ENCODE measurements around the gene ALDH3A1. TPM values are rescaled to one million over a fixed set of nuclear protein-coding genes. Genes with fewer than 3 reads are reported as not detected.

Gene ALDH3A1
- total RNA-seq (0.76 TPM), polyA plus RNA-seq (2.2 TPM)
- long read RNA-seq, donor 1 = 0 reads
- long read RNA-seq, donor 2 = 0 reads
- long read RNA-seq, donor 3 = 0 reads
- long read RNA-seq, donor 4 = 0 reads
- long read RNA-seq, donor 5 = 0 reads
- long read RNA-seq, donor 6 = 0 reads
- long read RNA-seq, donor 7 = 0 reads
- long read RNA-seq, donor 8 = 0 reads
- long read RNA-seq, donor 9 = 0 reads
- long read RNA-seq, donor 10 = 0 reads

DNA sequence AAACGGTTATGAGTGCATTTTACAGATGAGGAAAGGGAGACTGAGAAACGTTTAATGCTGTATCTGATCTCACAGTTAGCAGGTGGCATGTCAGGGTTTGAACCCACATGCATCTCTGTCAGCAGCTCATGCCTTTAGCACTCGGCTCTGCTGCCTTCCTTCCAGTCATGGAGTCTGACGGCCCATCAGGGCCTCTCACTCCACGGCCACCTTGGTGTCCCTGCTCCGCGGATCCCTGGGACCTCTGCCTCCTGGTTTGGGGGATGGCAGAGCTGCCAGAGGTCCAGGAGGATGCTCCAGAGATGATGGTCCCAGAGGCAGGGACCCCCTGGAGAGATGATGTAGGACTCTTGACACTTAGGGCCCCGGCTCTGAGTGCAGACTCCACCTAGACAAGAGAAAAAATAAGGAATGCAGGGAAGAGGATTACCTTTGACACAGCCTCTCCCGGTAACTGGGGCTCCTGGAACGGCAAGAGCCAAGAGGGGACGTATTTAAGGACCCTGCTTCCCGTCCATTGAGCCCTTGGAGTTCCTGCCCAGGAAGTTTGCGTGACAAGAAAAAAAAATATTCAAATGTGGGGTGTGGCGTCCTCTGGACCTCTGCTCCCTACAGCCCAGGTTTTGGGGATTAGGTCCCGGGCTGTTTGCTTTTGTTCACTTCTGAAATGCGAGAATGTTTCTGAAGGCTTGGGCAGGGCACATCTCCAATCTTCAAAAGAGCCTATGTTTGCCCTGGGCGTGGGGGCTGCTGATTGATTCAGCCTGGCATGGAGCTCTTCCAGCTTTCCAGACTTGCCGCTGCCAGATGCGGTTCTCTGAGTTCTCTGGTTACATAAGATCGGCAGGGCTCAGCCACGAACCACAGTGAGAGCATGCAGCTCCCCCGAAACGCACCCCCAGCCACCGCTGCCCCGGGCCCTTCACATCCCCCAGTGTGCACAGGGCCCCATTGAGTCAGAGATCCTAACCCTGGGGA, at the start of gene ALDH3A1:
Gene ALDH3A1, minus strand, starts transcription at position 470 of the 978 bp plus-strand sequence. CDS start 3,169 bp downstream, outside the sequence.
- H3K9me3 ChIP-seq (ENCODE audit: control insufficient read depth in 2 of 2, insufficient read depth in 1 of 2, low read length in 1 of 2) = no peaks in the 10 kb centered on the region
- H3K27me3 ChIP-seq (ENCODE audit: control insufficient read depth in 2 of 2, insufficient read depth in 1 of 2, low read length in 1 of 2) = peaks cover 7 to 54% of the 10 kb centered on the region in 2 donors
- H3K36me3 ChIP-seq (ENCODE audit: control insufficient read depth in 2 of 2, insufficient read depth in 2 of 2, low read length in 1 of 2) = no peaks in the 10 kb centered on the region
- no peak within 1 kb of the TSS for H3K27ac ChIP-seq (ENCODE audit: low read depth in 1 of 2, low read length in 1 of 2)
- H3K4me1 ChIP-seq (ENCODE audit: control insufficient read depth in 2 of 2, insufficient read depth in 2 of 2, low read length in 2 of 2) = peaks cover 0 to 4% of the 10 kb centered on the region in 2 donors
- WGBS = 87% methylated on average over 25 of the region's 25 CpGs
- no peak within 1 kb of the TSS for H3K4me3 ChIP-seq (ENCODE audit: low read length in 2 of 2)
- DNase-seq (ENCODE audit: low read depth in 6 of 9, low spot score in 9 of 9) = no peak

DNA sequence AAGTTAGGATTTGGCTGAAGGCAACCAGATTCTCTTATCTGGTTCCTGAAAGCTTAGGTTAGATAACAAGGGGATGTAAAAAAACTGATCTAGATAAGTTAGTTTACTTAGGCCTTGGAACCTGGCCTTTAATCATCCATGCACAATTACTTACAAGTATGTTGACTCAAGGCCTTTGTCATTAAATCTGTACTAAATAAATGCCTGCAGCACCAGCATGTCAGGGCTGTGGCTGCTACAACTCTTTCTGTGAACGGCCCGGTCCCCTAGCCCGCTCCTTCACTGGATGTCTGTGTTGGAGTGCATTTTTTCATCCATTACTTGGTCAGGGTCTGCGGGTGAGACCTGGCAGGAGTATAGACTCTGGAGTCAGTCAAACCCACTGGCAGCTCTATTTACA, 48.4 kb upstream of the ALDH3A1 start:
- Histone ChIP-seq H3K4me3 (ENCODE audit: low read length in 2 of 2) (no peak overlapping the region), H3K27ac (ENCODE audit: low read depth in 1 of 2, low read length in 1 of 2) (no peak overlapping the region), H3K4me1 (ENCODE audit: control insufficient read depth in 2 of 2, insufficient read depth in 2 of 2, low read length in 2 of 2) (peaks cover 0 to 4% of the 10 kb centered on the region in 2 donors), H3K9me3 (ENCODE audit: control insufficient read depth in 2 of 2, insufficient read depth in 1 of 2, low read length in 1 of 2) (peaks cover 4 to 6% of the 10 kb centered on the region in 2 donors), H3K36me3 (ENCODE audit: control insufficient read depth in 2 of 2, insufficient read depth in 2 of 2, low read length in 1 of 2) (peaks cover 9 to 20% of the 10 kb centered on the region in 2 donors), H3K27me3 (ENCODE audit: control insufficient read depth in 2 of 2, insufficient read depth in 1 of 2, low read length in 1 of 2) (no peaks in the 10 kb centered on the region)
- DNase-seq (ENCODE audit: low read depth in 6 of 9, low spot score in 9 of 9) = no peak
- over 99% methylated on average over 4 of the region's 4 CpGs for WGBS

DNA sequence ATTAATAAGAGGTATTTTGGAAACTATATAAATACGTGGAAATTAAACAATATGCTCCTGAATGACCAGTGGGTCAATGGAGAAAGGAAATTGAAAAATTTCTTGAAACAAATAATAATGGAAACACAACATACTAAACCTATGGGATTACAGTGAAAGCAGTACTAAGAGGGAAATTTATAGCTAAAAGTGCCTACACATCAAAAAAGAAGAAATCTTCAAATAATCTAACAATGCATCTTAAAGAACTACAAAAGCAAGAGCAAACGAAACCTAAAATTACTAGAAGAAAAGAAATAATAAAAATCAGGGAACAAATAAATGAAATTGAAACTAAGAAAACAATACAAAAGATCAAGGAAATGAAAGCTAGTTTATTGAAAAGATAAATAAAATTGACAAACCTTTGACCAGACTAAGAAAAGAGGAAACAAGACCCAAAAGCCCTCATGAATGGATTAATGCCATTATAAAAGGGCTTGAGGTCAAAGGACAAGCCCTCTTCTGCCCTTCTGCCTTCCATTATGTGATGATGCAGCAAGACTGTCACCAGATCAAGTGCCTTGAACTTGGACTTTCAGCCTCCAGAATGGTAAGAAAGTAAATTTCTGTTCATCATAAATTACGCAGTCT, 43.9 kb upstream of the ALDH3A1 start:
- H3K4me3 ChIP-seq (ENCODE audit: low read length in 2 of 2) = no peak overlapping the region
- no peak for DNase-seq (ENCODE audit: low read depth in 6 of 9, low spot score in 9 of 9)
- peaks cover 2 to 6% of the 10 kb centered on the region in 2 donors for H3K9me3 ChIP-seq (ENCODE audit: control insufficient read depth in 2 of 2, insufficient read depth in 1 of 2, low read length in 1 of 2)
- no peaks in the 10 kb centered on the region for H3K27me3 ChIP-seq (ENCODE audit: control insufficient read depth in 2 of 2, insufficient read depth in 1 of 2, low read length in 1 of 2)
- WGBS = 97% methylated on average over 3 of the region's 3 CpGs
- H3K36me3 ChIP-seq (ENCODE audit: control insufficient read depth in 2 of 2, insufficient read depth in 2 of 2, low read length in 1 of 2) = peaks cover 11 to 13% of the 10 kb centered on the region in 2 donors
- no peaks in the 10 kb centered on the region for H3K4me1 ChIP-seq (ENCODE audit: control insufficient read depth in 2 of 2, insufficient read depth in 2 of 2, low read length in 2 of 2)
- no peak overlapping the region for H3K27ac ChIP-seq (ENCODE audit: low read depth in 1 of 2, low read length in 1 of 2)

- H3K27ac ChIP-seq (ENCODE audit: low read depth in 1 of 2, low read length in 1 of 2) = no peak overlapping the region
- DNase-seq (ENCODE audit: low read depth in 6 of 9, low spot score in 9 of 9) = no peak
- H3K27me3 ChIP-seq (ENCODE audit: control insufficient read depth in 2 of 2, insufficient read depth in 1 of 2, low read length in 1 of 2) = no peaks in the 10 kb centered on the region
- no peaks in the 10 kb centered on the region for H3K9me3 ChIP-seq (ENCODE audit: control insufficient read depth in 2 of 2, insufficient read depth in 1 of 2, low read length in 1 of 2)
- peaks cover 0 to 6% of the 10 kb centered on the region in 2 donors for H3K36me3 ChIP-seq (ENCODE audit: control insufficient read depth in 2 of 2, insufficient read depth in 2 of 2, low read length in 1 of 2)
- 99% methylated on average over 7 of the region's 7 CpGs for WGBS
- H3K4me1 ChIP-seq (ENCODE audit: control insufficient read depth in 2 of 2, insufficient read depth in 2 of 2, low read length in 2 of 2) = no peaks in the 10 kb centered on the region
- H3K4me3 ChIP-seq (ENCODE audit: low read length in 2 of 2) = no peak overlapping the region
Observed at GRCh38 chr17:19787733-19788357, 39.7 kb upstream of the ALDH3A1 start.

GRCh38 chr17:19785854-19786253, 37.8 kb upstream of the ALDH3A1 start:
- Histone ChIP-seq H3K27me3 (ENCODE audit: control insufficient read depth in 2 of 2, insufficient read depth in 1 of 2, low read length in 1 of 2) (no peaks in the 10 kb centered on the region), H3K4me3 (ENCODE audit: low read length in 2 of 2) (no peak overlapping the region), H3K9me3 (ENCODE audit: control insufficient read depth in 2 of 2, insufficient read depth in 1 of 2, low read length in 1 of 2) (no peaks in the 10 kb centered on the region), H3K4me1 (ENCODE audit: control insufficient read depth in 2 of 2, insufficient read depth in 2 of 2, low read length in 2 of 2) (no peaks in the 10 kb centered on the region), H3K36me3 (ENCODE audit: control insufficient read depth in 2 of 2, insufficient read depth in 2 of 2, low read length in 1 of 2) (peaks cover 0 to 6% of the 10 kb centered on the region in 2 donors), H3K27ac (ENCODE audit: low read depth in 1 of 2, low read length in 1 of 2) (no peak overlapping the region)
- no peak for DNase-seq (ENCODE audit: low read depth in 6 of 9, low spot score in 9 of 9)
- 72% methylated on average over 4 of the region's 4 CpGs for WGBS

GRCh38 chr17:19781488-19782458, 33.7 kb upstream of the ALDH3A1 start:
- no peaks in the 10 kb centered on the region for H3K27me3 ChIP-seq (ENCODE audit: control insufficient read depth in 2 of 2, insufficient read depth in 1 of 2, low read length in 1 of 2)
- H3K9me3 ChIP-seq (ENCODE audit: control insufficient read depth in 2 of 2, insufficient read depth in 1 of 2, low read length in 1 of 2) = no peaks in the 10 kb centered on the region
- 95% methylated on average over 9 of the region's 9 CpGs for WGBS
- DNase-seq (ENCODE audit: low read depth in 6 of 9, low spot score in 9 of 9) = no peak
- no peaks in the 10 kb centered on the region for H3K36me3 ChIP-seq (ENCODE audit: control insufficient read depth in 2 of 2, insufficient read depth in 2 of 2, low read length in 1 of 2)
- no peak overlapping the region for H3K27ac ChIP-seq (ENCODE audit: low read depth in 1 of 2, low read length in 1 of 2)
- H3K4me1 ChIP-seq (ENCODE audit: control insufficient read depth in 2 of 2, insufficient read depth in 2 of 2, low read length in 2 of 2) = no peaks in the 10 kb centered on the region
- H3K4me3 ChIP-seq (ENCODE audit: low read length in 2 of 2) = no peak overlapping the region

GRCh38 chr17:19780846-19781245, 32.7 kb upstream of the ALDH3A1 start:
- Histone ChIP-seq H3K9me3 (ENCODE audit: control insufficient read depth in 2 of 2, insufficient read depth in 1 of 2, low read length in 1 of 2) (no peaks in the 10 kb centered on the region), H3K27me3 (ENCODE audit: control insufficient read depth in 2 of 2, insufficient read depth in 1 of 2, low read length in 1 of 2) (no peaks in the 10 kb centered on the region), H3K27ac (ENCODE audit: low read depth in 1 of 2, low read length in 1 of 2) (no peak overlapping the region), H3K36me3 (ENCODE audit: control insufficient read depth in 2 of 2, insufficient read depth in 2 of 2, low read length in 1 of 2) (no peaks in the 10 kb centered on the region), H3K4me3 (ENCODE audit: low read length in 2 of 2) (no peak overlapping the region), H3K4me1 (ENCODE audit: control insufficient read depth in 2 of 2, insufficient read depth in 2 of 2, low read length in 2 of 2) (no peaks in the 10 kb centered on the region)
- 90% methylated on average over 4 of the region's 4 CpGs for WGBS
- DNase-seq (ENCODE audit: low read depth in 6 of 9, low spot score in 9 of 9) = no peak

GRCh38 chr17:19773534-19773933, 25.4 kb upstream of the ALDH3A1 start:
- Histone ChIP-seq H3K27ac (ENCODE audit: low read depth in 1 of 2, low read length in 1 of 2) (no peak overlapping the region), H3K4me1 (ENCODE audit: control insufficient read depth in 2 of 2, insufficient read depth in 2 of 2, low read length in 2 of 2) (peaks cover 13 to 17% of the 10 kb centered on the region in 2 donors), H3K36me3 (ENCODE audit: control insufficient read depth in 2 of 2, insufficient read depth in 2 of 2, low read length in 1 of 2) (no peaks in the 10 kb centered on the region), H3K27me3 (ENCODE audit: control insufficient read depth in 2 of 2, insufficient read depth in 1 of 2, low read length in 1 of 2) (peaks cover 0 to 4% of the 10 kb centered on the region in 2 donors), H3K9me3 (ENCODE audit: control insufficient read depth in 2 of 2, insufficient read depth in 1 of 2, low read length in 1 of 2) (no peaks in the 10 kb centered on the region), H3K4me3 (ENCODE audit: low read length in 2 of 2) (no peak overlapping the region)
- no peak for DNase-seq (ENCODE audit: low read depth in 6 of 9, low spot score in 9 of 9)
- WGBS = 96% methylated on average over 6 of the region's 6 CpGs

All from thymus (tissue), 14 donors.